ENCODE measurements around the gene BICDL1.

GRCh38 chr12:120054293-120054692, 65.3 kb downstream of the BICDL1 start:
- TF ChIP-seq POLR2A (IDR thresholded peaks at IDR 0.05) (no peak), CTCF (IDR thresholded peaks at IDR 0.05) (no peak), POLR2AphosphoS5 (IDR thresholded peaks at IDR 0.05; ENCODE audit: insufficient read depth in 1 of 2, low read depth in 1 of 2) (no peak)

Measured in vagina (tissue), 2 donors.